Neural crest cell (in vitro differentiated cells): Measurements from ENCODE around the gene DIAPH2. TPM values are rescaled to one million over a fixed set of nuclear protein-coding genes. Genes with fewer than 3 reads are reported as not detected.

Experiments used
- DNase-seq: peaks from one replicate; pipeline ENCODE4 v3.0.0; 2021; ENCODE audit warnings: low read depth, mixed read lengths, low spot score
- H3K27ac Mint-ChIP-seq: one replicate; pipeline ENCODE4 v1.8.0; 2021; ENCODE audit warnings: mild to moderate bottlenecking, mixed read lengths; ENCODE audit not compliant: unreplicated experiment
- H3K27me3 Mint-ChIP-seq: 2 replicates; pipeline ENCODE4 v1.8.0; 2021; ENCODE audit warnings: low read depth, mild to moderate bottlenecking, mixed read lengths
- H3K36me3 Mint-ChIP-seq: 2 replicates; pipeline ENCODE4 v1.8.0; 2021; ENCODE audit warnings: low read depth, mild to moderate bottlenecking, mixed read lengths
- H3K4me1 Mint-ChIP-seq: 2 replicates; pipeline ENCODE4 v1.8.0; 2021; ENCODE audit warnings: mixed read lengths
- H3K4me3 Mint-ChIP-seq: one replicate; pipeline ENCODE4 v1.8.0; 2021; ENCODE audit warnings: mild to moderate bottlenecking, mixed read lengths
- H3K9me3 Mint-ChIP-seq: 2 replicates; pipeline ENCODE4 v1.8.0; 2021; ENCODE audit warnings: mixed read lengths
- total RNA-seq: library from RNA; stranded (reverse); gene quantifications from 2 replicates; pipeline ENCODE4 v1.2.1, GENCODE V29; 2021
- TF ChIP-seq, protein P1 (sequence below): fragments of 200-600 bp; sonication (generic); conservative IDR thresholded peaks from 2 replicates; pipeline ENCODE4 v1.5.0; 2021; ENCODE audit warnings: antibody characterized with exemption, mild to moderate bottlenecking

Gene DIAPH2
- total RNA-seq, 1 donor from 2014 or later = 8.4 TPM

DNA sequence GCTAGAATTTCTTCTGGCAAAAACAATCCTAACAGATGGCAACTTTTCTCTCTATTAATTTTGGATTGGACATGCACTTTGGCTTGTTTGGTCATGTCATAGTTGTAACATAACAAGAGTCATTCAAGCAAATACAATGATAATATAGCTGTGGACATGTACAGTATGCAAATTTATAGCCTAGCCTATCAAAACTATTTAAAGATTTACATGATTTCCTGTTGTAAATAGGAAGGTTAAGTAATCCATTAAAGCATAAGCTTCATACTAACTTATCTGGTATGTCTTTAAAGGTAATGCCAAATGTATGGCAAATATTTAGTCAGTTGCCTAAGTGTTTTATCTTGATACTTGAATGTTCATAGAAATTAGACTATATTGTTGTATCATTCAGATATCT, 244.4 kb downstream of the DIAPH2 start:
- Mint-ChIP-seq H3K27ac (no peak overlapping the region), H3K9me3 (no peaks in the 10 kb centered on the region), H3K27me3 (no peaks in the 10 kb centered on the region), H3K4me1 (no peaks in the 10 kb centered on the region), H3K36me3 (peaks cover 2% of the 10 kb centered on the region), H3K4me3 (no peak overlapping the region)
- TF ChIP-seq, protein P1, sequence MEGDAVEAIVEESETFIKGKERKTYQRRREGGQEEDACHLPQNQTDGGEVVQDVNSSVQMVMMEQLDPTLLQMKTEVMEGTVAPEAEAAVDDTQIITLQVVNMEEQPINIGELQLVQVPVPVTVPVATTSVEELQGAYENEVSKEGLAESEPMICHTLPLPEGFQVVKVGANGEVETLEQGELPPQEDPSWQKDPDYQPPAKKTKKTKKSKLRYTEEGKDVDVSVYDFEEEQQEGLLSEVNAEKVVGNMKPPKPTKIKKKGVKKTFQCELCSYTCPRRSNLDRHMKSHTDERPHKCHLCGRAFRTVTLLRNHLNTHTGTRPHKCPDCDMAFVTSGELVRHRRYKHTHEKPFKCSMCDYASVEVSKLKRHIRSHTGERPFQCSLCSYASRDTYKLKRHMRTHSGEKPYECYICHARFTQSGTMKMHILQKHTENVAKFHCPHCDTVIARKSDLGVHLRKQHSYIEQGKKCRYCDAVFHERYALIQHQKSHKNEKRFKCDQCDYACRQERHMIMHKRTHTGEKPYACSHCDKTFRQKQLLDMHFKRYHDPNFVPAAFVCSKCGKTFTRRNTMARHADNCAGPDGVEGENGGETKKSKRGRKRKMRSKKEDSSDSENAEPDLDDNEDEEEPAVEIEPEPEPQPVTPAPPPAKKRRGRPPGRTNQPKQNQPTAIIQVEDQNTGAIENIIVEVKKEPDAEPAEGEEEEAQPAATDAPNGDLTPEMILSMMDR = no peak
- DNase-seq = no peak

DNA sequence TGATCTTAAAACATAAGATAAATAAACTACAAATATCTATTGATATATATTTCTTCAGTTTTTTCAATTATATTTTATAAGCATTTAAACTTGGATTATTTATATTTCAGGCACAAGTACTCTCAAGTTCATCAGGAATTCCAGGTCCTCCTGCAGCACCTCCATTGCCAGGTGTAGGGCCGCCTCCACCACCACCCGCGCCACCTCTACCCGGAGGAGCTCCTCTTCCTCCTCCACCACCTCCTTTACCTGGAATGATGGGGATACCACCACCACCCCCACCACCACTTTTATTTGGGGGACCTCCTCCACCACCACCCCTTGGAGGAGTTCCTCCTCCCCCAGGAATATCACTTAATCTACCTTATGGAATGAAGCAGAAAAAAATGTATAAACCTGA, 273.1 kb downstream of the DIAPH2 start:
- Mint-ChIP-seq H3K36me3 (peaks cover 44% of the 10 kb centered on the region), H3K27ac (no peak overlapping the region), H3K9me3 (peaks cover 30% of the 10 kb centered on the region), H3K4me1 (no peaks in the 10 kb centered on the region), H3K4me3 (no peak overlapping the region), H3K27me3 (no peaks in the 10 kb centered on the region)
- TF ChIP-seq, protein P1 = no peak
- DNase-seq = no peak

GRCh38 chrX:96971812-96972211, 287.2 kb downstream of the DIAPH2 start:
- Mint-ChIP-seq H3K27me3 (no peaks in the 10 kb centered on the region), H3K4me3 (no peak overlapping the region), H3K4me1 (peaks cover 9% of the 10 kb centered on the region), H3K9me3 (peaks cover 15% of the 10 kb centered on the region), H3K36me3 (peaks cover 18% of the 10 kb centered on the region), H3K27ac (no peak overlapping the region)
- TF ChIP-seq, protein P1 = no peak
- no peak for DNase-seq

- DNase-seq = no peak
- no peak overlapping the region for H3K27ac Mint-ChIP-seq
- H3K36me3 Mint-ChIP-seq = no peaks in the 10 kb centered on the region
- H3K4me3 Mint-ChIP-seq = no peak overlapping the region
- no peaks in the 10 kb centered on the region for H3K27me3 Mint-ChIP-seq
- H3K9me3 Mint-ChIP-seq = no peaks in the 10 kb centered on the region
- TF ChIP-seq, protein P1 = no peak
- peaks cover 5% of the 10 kb centered on the region for H3K4me1 Mint-ChIP-seq
These were observed 294.3 kb downstream of the DIAPH2 start for GRCh38 chrX:96978906-96979305.

GRCh38 chrX:96979766-96980165, 295.1 kb downstream of the DIAPH2 start:
- H3K27me3 Mint-ChIP-seq = no peaks in the 10 kb centered on the region
- H3K4me1 Mint-ChIP-seq = peaks cover 5% of the 10 kb centered on the region
- TF ChIP-seq, protein P1 = no peak
- DNase-seq = no peak
- H3K4me3 Mint-ChIP-seq = no peak overlapping the region
- H3K36me3 Mint-ChIP-seq = no peaks in the 10 kb centered on the region
- H3K9me3 Mint-ChIP-seq = no peaks in the 10 kb centered on the region
- H3K27ac Mint-ChIP-seq = no peak overlapping the region

DNA sequence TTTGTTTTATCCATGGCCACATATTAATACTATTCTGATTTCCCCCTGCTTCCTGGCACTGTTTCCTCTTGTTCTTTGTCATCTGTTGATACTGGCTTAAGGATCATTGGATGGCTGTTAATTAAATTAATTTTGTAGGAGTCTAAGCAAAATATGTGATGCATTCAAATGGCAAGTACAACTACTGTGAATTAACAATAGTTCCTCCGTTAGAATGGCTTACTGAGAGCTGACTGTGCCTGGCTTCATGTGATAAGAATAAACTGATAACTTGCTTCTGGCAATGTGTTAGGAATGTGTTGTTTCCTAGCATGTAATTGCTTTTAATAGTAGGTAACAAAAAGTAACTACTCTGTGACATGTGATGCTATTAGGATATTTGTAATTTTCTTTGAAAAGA, 297.5 kb downstream of the DIAPH2 start:
- Mint-ChIP-seq H3K27me3 (no peaks in the 10 kb centered on the region), H3K9me3 (no peaks in the 10 kb centered on the region), H3K27ac (no peak overlapping the region), H3K4me3 (no peak overlapping the region), H3K36me3 (no peaks in the 10 kb centered on the region), H3K4me1 (peaks cover 5% of the 10 kb centered on the region)
- TF ChIP-seq, protein P1 = no peak
- DNase-seq = no peak
